Measurements from ENCODE around the gene SALL3.

SALL3 gene

DNA sequence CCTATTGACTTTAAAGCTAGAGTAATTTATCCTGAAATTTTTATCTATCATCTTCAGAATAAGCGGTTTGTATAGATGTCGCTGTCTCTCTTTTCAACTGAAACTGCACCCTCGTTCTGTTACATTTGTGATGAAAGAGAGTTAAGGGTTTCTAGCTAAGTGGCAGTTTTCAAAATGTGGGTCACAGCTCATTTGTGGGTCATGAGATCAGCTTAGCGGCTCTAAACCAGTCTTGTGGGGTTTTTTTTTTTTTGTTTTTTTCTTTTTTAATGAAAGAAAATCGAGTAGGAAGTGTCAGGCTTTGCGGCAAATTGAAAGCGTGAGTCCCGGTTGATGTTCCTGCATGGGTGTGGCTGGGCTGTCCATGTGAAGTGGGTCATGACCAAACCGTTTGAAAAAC, 31.2 kb downstream of the SALL3 start:
- in situ Hi-C loops (cut with HindIII; ENCODE audit: low sequenced_read_pairs): no loop called here
- TF ChIP-seq CTCF (IDR thresholded peaks at IDR 0.05; ENCODE audit: low read depth, low read length): no peak
- no peak overlapping the region for H3K4me3 ChIP-seq (ENCODE audit: low read depth, low read length)
- no peak for DNase-seq (ENCODE audit: low read depth, low spot score)

DNA sequence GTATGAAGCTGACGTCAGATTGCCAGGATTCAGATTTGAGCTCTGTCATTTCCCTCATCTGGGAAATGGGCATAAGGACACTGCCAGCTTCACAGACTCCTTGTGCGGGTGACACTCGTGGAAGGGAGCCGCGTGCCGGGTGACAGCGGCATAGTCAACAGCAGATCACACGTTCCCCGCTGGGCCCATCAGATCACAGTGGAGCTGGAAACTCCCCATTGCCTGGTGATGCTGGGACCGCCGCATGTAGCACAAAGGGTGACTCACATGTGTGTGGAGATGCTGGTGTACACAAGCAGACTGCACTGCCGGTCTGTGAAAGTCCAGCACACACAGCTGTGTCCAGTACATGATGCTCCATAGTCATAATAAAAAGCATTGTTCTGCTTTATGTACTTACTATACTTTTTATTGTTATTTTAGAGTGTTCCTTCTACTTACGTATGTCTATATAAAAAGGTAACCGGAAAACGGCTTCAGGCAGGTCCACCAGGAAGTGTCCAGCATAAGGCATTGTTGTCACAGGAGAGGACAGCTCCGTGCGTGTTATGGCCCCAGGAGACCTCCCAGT, 31.8 kb downstream of the SALL3 start:
- no peak for DNase-seq (ENCODE audit: low read depth, low spot score)
- no peak overlapping the region for H3K4me3 ChIP-seq (ENCODE audit: low read depth, low read length)
- in situ Hi-C loops (cut with HindIII; ENCODE audit: low sequenced_read_pairs): no loop called here
- no peak for TF ChIP-seq CTCF (IDR thresholded peaks at IDR 0.05; ENCODE audit: low read depth, low read length)

DNA sequence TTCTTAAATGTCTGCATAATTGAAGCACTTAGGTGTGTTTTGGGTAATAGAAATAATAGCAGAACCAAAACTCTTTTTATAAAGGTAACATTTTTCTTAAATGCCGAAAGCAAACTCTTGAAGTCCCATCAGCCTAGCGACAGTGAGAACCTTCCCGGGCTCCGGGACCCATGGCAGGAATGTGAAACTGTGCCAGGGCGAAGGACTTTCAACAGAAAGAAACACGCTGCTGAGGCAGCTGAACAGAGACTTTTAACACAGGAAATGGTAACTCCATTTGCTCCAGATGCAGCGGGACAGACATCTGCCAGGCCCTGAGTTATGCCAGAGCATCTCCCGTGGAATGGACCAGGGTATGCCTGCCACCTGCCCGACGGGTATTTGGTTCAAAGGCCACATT, 34.3 kb downstream of the SALL3 start:
- H3K4me3 ChIP-seq (ENCODE audit: low read depth, low read length): no peak overlapping the region
- TF ChIP-seq CTCF (IDR thresholded peaks at IDR 0.05; ENCODE audit: low read depth, low read length): no peak
- in situ Hi-C loops (cut with HindIII; ENCODE audit: low sequenced_read_pairs): no loop called here
- DNase-seq (ENCODE audit: low read depth, low spot score): no peak

GRCh38 chr18:79018911-79019310, 39.3 kb downstream of the SALL3 start:
- no peak for TF ChIP-seq CTCF (IDR thresholded peaks at IDR 0.05; ENCODE audit: low read depth, low read length)

DNA sequence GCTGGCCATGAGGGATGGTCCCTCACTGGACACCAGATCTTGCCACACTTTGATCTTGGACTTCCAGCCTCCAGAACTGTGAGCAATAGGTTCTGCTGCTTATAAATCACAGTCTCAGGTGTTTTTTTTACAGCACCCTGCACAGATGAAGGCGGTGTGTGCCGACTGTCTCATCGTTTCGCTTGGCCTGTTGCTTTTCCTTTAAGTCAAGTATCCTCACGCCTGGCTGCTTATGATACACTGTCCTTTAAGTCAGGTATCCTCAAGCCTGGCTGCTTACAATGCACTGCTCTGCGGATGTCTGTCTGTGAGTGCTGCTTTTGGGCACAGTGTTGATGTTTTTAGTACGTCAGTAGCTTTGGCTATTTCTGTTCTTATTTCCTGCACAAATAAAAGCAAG, 40.3 kb downstream of the SALL3 start:
- TF ChIP-seq CTCF (IDR thresholded peaks at IDR 0.05; ENCODE audit: low read depth, low read length): no peak

More at GRCh38 chr18:79018911-79019310, 39.3 kb downstream of the SALL3 start:
- no peak overlapping the region for H3K4me3 ChIP-seq (ENCODE audit: low read depth, low read length)
- in situ Hi-C loops (cut with HindIII; ENCODE audit: low sequenced_read_pairs): no loop called here
- no peak for DNase-seq (ENCODE audit: low read depth, low spot score)

DNA sequence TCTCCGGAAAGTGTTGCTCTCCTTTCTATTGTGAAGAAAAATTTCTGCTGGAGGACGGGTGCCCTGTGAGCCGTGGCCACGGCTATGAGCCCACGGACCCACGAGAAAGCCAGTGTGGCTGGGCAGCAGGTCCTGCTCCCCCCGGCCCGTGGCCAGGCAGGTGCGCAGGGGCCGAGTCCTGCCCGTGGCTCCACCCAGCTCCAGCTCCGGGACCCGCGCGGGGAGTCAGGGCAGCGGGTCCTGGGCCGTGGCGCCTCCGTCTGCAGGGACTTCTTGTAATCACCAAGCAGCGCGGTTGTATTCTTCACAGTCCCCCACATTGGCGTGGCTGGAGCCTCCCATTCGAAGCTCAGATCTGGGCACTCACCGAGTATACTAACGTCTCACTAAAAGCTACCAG, 43.0 kb downstream of the SALL3 start:
- no peak for TF ChIP-seq CTCF (IDR thresholded peaks at IDR 0.05; ENCODE audit: low read depth, low read length)
- no peak overlapping the region for H3K4me3 ChIP-seq (ENCODE audit: low read depth, low read length)
- in situ Hi-C loops (cut with HindIII; ENCODE audit: low sequenced_read_pairs): no loop called here
- DNase-seq (ENCODE audit: low read depth, low spot score): no peak

More for the DNA sequence above, 40.3 kb downstream of the SALL3 start:
- DNase-seq (ENCODE audit: low read depth, low spot score): no peak
- in situ Hi-C loops (cut with HindIII; ENCODE audit: low sequenced_read_pairs): no loop called here
- H3K4me3 ChIP-seq (ENCODE audit: low read depth, low read length): no peak overlapping the region

- in situ Hi-C loops (cut with HindIII; ENCODE audit: low sequenced_read_pairs): no loop called here
- DNase-seq (ENCODE audit: low read depth, low spot score): no peak
- TF ChIP-seq CTCF (IDR thresholded peaks at IDR 0.05; ENCODE audit: low read depth, low read length): no peak
- H3K4me3 ChIP-seq (ENCODE audit: low read depth, low read length): no peak overlapping the region
Observed at GRCh38 chr18:79026491-79026890, 46.9 kb downstream of the SALL3 start.

All from astrocyte of the spinal cord (primary cell).